ENCODE results near the gene ZGLP1.

Gene ZGLP1

DNA sequence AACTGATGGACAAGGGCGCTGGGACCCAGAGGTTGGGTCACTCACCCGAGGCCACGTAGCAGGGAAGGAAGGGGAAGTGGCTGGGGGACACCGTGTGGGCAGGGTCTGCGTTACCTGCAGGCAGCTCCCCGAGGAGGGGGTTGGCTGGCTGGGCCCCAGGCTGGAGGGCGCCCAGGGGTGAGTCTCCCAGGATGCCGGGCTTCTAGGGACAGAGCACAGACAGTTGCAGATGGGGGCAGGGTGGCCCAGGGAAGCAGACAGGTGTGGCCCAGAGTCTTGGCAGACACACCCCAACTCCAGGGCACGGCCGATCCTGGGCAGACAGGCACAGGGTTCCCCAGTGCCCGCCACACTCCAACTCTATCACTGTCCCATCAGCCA, 11.8 kb upstream of the ZGLP1 start:
- Mint-ChIP-seq H3K4me3 (no peak overlapping the region), H3K36me3 (ENCODE audit: low read depth) (peaks cover 35% of the 10 kb centered on the region), H3K27ac (no peak overlapping the region), H3K27me3 (ENCODE audit: low read depth) (no peaks in the 10 kb centered on the region), H3K4me1 (no peaks in the 10 kb centered on the region), H3K9me3 (no peaks in the 10 kb centered on the region)
- TF ChIP-seq, protein P1, sequence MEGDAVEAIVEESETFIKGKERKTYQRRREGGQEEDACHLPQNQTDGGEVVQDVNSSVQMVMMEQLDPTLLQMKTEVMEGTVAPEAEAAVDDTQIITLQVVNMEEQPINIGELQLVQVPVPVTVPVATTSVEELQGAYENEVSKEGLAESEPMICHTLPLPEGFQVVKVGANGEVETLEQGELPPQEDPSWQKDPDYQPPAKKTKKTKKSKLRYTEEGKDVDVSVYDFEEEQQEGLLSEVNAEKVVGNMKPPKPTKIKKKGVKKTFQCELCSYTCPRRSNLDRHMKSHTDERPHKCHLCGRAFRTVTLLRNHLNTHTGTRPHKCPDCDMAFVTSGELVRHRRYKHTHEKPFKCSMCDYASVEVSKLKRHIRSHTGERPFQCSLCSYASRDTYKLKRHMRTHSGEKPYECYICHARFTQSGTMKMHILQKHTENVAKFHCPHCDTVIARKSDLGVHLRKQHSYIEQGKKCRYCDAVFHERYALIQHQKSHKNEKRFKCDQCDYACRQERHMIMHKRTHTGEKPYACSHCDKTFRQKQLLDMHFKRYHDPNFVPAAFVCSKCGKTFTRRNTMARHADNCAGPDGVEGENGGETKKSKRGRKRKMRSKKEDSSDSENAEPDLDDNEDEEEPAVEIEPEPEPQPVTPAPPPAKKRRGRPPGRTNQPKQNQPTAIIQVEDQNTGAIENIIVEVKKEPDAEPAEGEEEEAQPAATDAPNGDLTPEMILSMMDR (IDR thresholded peaks at IDR 0.05; ENCODE audit: unreplicated experiment in 3 of 3), result no peak

DNA sequence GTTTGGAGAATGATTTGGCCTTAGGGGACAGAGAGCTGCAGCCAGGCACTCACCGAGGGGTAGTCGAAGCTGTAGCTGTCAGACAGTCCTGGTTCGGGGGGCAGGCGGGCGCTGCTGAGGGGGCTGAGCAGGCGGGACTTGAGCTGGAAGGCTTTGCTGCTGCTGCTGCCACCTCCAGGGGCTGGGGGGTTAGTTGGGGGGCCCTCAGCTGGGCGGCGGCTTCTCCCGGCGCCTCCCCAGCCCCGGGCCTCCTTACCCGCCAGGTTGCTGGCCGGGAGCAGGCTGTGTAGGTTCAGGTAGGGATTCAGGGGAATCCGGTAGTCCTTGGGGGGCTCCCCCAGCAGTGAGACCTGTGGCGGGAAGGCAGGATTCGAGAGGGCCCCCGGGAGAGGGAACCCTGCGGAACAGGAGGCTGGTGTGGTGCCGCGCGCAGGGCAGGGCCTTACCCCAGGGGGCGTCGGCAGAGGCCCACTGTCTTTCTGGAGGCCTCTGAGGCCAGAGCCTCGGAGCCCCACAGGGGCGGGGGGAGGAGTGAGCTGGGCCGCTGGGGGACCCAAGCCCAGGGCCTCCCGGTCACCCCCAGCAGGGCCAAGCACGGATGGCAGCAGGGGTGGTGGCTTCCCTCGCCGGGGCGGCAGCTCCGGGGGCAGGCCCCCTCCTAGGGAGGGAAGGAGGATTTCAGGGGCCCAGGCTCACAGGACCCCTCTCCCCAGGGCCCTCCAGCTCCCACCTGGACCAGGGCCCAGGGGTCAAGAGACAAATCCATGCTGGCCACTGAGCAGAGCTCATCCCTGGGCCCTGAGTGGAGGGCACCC, 11.2 kb upstream of the ZGLP1 start:
- no peaks in the 10 kb centered on the region for H3K9me3 Mint-ChIP-seq
- TF ChIP-seq, protein P1 (IDR thresholded peaks at IDR 0.05; ENCODE audit: unreplicated experiment in 3 of 3), result no peak
- H3K27me3 Mint-ChIP-seq (ENCODE audit: low read depth), result no peaks in the 10 kb centered on the region
- no peak overlapping the region for H3K27ac Mint-ChIP-seq
- H3K36me3 Mint-ChIP-seq (ENCODE audit: low read depth), result peaks cover 32% of the 10 kb centered on the region
- H3K4me3 Mint-ChIP-seq, result no peak overlapping the region
- H3K4me1 Mint-ChIP-seq, result peaks cover 3% of the 10 kb centered on the region

DNA sequence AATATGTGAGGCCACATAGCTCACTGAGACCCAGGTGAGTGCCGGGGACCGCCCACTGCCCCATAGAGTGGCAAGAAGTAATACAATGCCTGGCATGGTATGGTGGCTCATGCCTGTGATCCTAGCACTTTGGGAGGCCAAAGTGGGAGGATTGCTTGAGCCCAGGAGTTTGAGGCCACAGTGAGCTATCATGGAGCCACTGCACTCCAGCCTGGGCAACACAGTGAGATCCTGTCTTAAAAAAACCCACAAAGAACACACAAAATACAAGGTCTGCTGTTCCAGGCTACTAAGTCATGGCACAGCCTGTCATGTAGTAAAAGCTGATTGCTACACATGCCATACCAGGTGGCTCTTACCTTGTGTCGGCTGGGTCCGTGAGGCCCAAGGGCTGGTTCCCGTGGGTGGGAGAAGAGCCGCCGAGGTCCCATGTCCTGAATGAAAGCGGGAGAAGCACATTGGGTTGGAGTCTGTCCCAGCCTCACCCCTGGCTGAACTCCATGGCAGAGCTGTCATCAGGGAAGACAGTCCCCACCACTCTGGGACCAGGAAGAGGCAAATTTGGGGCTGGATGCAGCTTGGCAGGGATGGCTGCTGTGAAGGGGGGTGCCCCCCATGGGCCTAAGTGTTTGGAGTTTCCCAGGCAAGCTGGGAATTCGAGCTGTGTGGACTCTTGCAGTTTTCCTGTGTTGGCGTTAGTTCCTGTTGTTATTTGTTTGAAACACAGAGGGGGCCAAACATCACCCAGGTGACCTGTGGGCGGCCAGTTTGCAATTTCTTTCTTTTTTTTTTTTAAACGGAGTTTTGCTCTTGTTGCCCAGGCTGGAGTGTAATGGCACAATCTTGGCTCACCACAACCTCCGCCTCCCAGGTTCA, 9.4 kb upstream of the ZGLP1 start:
- Mint-ChIP-seq H3K27ac (no peak overlapping the region), H3K4me3 (no peak overlapping the region), H3K4me1 (peaks cover 18% of the 10 kb centered on the region), H3K9me3 (no peaks in the 10 kb centered on the region), H3K27me3 (ENCODE audit: low read depth) (no peaks in the 10 kb centered on the region), H3K36me3 (ENCODE audit: low read depth) (peaks cover 22% of the 10 kb centered on the region)
- TF ChIP-seq, protein P1 (IDR thresholded peaks at IDR 0.05; ENCODE audit: unreplicated experiment in 3 of 3), result no peak

DNA sequence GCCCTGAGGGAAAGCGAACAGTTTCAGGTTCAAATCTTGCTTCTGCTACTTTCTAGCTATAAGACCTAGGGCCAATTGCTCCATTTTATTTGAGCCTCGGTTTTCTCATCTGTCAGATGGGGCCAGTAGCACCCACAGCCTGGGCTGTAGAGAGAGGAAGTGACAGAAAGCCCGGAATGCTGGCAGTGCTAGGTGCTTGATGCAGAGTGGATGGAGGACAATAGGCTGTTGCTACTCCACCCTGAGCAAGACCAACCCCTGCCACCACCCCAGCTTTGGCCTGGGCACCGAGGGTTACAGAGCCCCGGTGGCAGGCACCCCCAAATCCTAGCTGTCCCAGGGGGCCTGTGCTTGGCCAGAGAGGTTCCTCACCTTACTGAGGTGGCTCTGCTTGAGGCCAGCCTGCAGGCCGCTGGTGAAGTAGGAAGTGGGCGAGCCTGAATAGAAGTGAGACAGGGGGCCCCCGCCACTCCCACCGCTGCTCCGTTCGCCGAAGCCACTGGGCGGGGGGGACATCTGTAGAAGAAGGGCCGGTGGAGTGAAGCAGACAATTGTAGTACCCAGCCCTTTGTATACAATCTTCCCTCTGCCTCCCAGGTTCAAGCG, 8.3 kb upstream of the ZGLP1 start:
- Mint-ChIP-seq H3K36me3 (ENCODE audit: low read depth) (peaks cover 22% of the 10 kb centered on the region), H3K27me3 (ENCODE audit: low read depth) (no peaks in the 10 kb centered on the region), H3K27ac (no peak overlapping the region), H3K4me1 (peaks cover 18% of the 10 kb centered on the region), H3K4me3 (no peak overlapping the region), H3K9me3 (no peaks in the 10 kb centered on the region)
- TF ChIP-seq, protein P1 (IDR thresholded peaks at IDR 0.05; ENCODE audit: unreplicated experiment in 3 of 3), result no peak

DNA sequence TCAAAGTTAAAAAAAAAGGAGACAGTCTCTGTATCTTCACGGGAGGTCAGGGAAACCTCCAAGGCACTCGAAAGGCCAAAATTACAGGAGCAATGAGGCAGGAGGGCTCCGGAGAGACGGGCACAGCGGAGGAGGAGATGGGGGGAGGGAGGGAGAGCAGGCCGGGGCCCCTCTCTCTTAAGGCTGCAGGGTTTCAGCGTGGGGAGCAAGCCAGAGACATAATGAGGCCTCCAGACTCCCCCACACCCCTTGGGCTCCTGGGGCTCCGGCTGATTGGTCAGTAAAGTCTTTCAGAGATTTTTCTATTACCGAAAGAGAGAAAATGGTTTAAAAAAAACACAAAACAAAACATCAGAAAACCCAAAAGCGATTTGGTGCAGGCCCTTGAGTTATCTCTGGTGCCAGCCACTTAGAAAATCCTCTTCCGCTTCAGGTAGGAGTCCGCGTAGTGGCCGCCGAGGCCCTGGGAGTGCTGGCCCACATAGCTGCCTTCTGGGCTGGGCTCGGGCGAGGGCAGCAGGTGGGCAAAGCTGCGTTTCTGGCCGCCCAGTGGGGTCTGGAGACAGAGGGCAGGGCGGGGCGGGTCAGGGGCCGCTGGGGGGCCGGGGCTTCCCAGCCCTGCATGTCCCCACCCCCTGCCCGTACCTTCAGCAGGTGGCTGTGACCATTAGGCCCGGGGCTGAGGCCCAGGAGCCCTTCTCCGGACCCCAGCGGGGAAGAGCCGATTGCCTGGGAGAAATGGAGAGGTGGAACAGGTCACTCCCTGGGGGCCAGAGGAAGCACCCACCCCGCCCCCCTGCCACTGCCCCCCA, 7.6 kb upstream of the ZGLP1 start:
- Mint-ChIP-seq H3K27ac (no peak overlapping the region), H3K27me3 (ENCODE audit: low read depth) (no peaks in the 10 kb centered on the region), H3K4me1 (peaks cover 18% of the 10 kb centered on the region), H3K9me3 (no peaks in the 10 kb centered on the region), H3K4me3 (peak overlapping the region; percentile 50 to 66 (median 54)), H3K36me3 (ENCODE audit: low read depth) (peaks cover 22% of the 10 kb centered on the region)
- TF ChIP-seq, protein P1 (IDR thresholded peaks at IDR 0.05; ENCODE audit: unreplicated experiment in 3 of 3), result no peak
